ENCODE measurements around the gene SLC25A25. TPM values are rescaled to one million over a fixed set of nuclear protein-coding genes. Genes with fewer than 3 reads are reported as not detected.

The SLC25A25 gene
- total and polyA plus RNA-seq, 2 experiments from 2014 or later: 8.2 to 20.2 TPM

GRCh38 chr9:128122809-128123175 is 54.8 kb downstream of the SLC25A25 start:
- DNase-seq: no peak
- H3F3A ChIP-seq (ENCODE audit: insufficient read depth): no peaks in the 10 kb centered on the region
- H3K4me3 ChIP-seq: no peak overlapping the region
- no peak overlapping the region for H3K4me2 ChIP-seq (ENCODE audit: unreplicated experiment)
- H3K27me3 ChIP-seq (replicated peaks; ENCODE audit: insufficient read depth): no peaks in the 10 kb centered on the region
- 96 to 97% methylated on average over 23 of the region's 24 CpGs for WGBS, 2 experiments (ENCODE audit: low coverage in 1 of 2, low lambda C conversion rate in 2 of 2, missing lambda C conversion rate in 2 of 2)
- peaks cover 29% of the 10 kb centered on the region for H3K79me2 ChIP-seq (ENCODE audit: insufficient read depth)
- H2AFZ ChIP-seq: no peak overlapping the region
- H4K20me1 ChIP-seq (ENCODE audit: insufficient read depth): no peaks in the 10 kb centered on the region; the same call in 1 of the 2 replicates
- no peaks in the 10 kb centered on the region for H3K9me2 ChIP-seq (ENCODE audit: insufficient read depth)
- no peaks in the 10 kb centered on the region for H3K9me3 ChIP-seq (ENCODE audit: low read depth)
- H3K9ac ChIP-seq: no peak overlapping the region
- H3K36me3 ChIP-seq (ENCODE audit: low read depth): no peaks in the 10 kb centered on the region
- in situ Hi-C loops (cut with MboI): no loop called here
- peaks cover 9% of the 10 kb centered on the region; the same call in 1 of the 2 replicates for H3K4me1 ChIP-seq (ENCODE audit: insufficient read depth)
- no peak overlapping the region for H3K27ac ChIP-seq
- TF ChIP-seq EZH2phosphoT487 (IDR thresholded peaks at IDR 0.05; ENCODE audit: insufficient read depth, low read depth) (no peak), EZH2 (IDR thresholded peaks at IDR 0.05; ENCODE audit: insufficient read depth, poor library complexity, severe bottlenecking) (no peak)

GRCh38 chr9:128123451-128124080 is 55.5 kb downstream of the SLC25A25 start:
- H4K20me1 ChIP-seq (ENCODE audit: insufficient read depth): no peaks in the 10 kb centered on the region; the same call in 1 of the 2 replicates
- no peak overlapping the region for H3K27ac ChIP-seq
- no peaks in the 10 kb centered on the region for H3F3A ChIP-seq (ENCODE audit: insufficient read depth)
- no peak overlapping the region for H2AFZ ChIP-seq
- no peak overlapping the region for H3K9ac ChIP-seq
- no peaks in the 10 kb centered on the region for H3K27me3 ChIP-seq (replicated peaks; ENCODE audit: insufficient read depth)
- H3K4me3 ChIP-seq: no peak overlapping the region
- peaks cover 29% of the 10 kb centered on the region for H3K79me2 ChIP-seq (ENCODE audit: insufficient read depth)
- H3K4me1 ChIP-seq (ENCODE audit: insufficient read depth): peaks cover 9% of the 10 kb centered on the region; the same call in 1 of the 2 replicates
- in situ Hi-C loops (cut with MboI): no loop called here
- H3K9me2 ChIP-seq (ENCODE audit: insufficient read depth): no peaks in the 10 kb centered on the region
- no peak for TF ChIP-seq EZH2phosphoT487 (IDR thresholded peaks at IDR 0.05; ENCODE audit: insufficient read depth, low read depth)
- TF ChIP-seq EZH2 (IDR thresholded peaks at IDR 0.05; ENCODE audit: insufficient read depth, poor library complexity, severe bottlenecking): no peak
- no peaks in the 10 kb centered on the region for H3K36me3 ChIP-seq (ENCODE audit: low read depth)
- no peaks in the 10 kb centered on the region for H3K9me3 ChIP-seq (ENCODE audit: low read depth)
- H3K4me2 ChIP-seq (ENCODE audit: unreplicated experiment): no peak overlapping the region
- no peak for DNase-seq
- WGBS, 2 experiments (ENCODE audit: low coverage in 1 of 2, low lambda C conversion rate in 2 of 2, missing lambda C conversion rate in 2 of 2): 84 to 88% methylated on average over 18 to 21 of the region's 21 CpGs

GRCh38 chr9:128124451-128124850 is 56.4 kb downstream of the SLC25A25 start:
- no peak for DNase-seq
- H3K4me2 ChIP-seq (ENCODE audit: unreplicated experiment): no peak overlapping the region
- no peaks in the 10 kb centered on the region for H3K36me3 ChIP-seq (ENCODE audit: low read depth)
- H3K27ac ChIP-seq: no peak overlapping the region
- H3K9ac ChIP-seq: no peak overlapping the region
- no peak overlapping the region for H3K4me3 ChIP-seq
- H3K79me2 ChIP-seq (ENCODE audit: insufficient read depth): peaks cover 29% of the 10 kb centered on the region
- H3F3A ChIP-seq (ENCODE audit: insufficient read depth): no peaks in the 10 kb centered on the region
- no peaks in the 10 kb centered on the region for H3K27me3 ChIP-seq (replicated peaks; ENCODE audit: insufficient read depth)
- TF ChIP-seq EZH2 (IDR thresholded peaks at IDR 0.05; ENCODE audit: insufficient read depth, poor library complexity, severe bottlenecking): no peak
- no peak for TF ChIP-seq EZH2phosphoT487 (IDR thresholded peaks at IDR 0.05; ENCODE audit: insufficient read depth, low read depth)
- H3K9me2 ChIP-seq (ENCODE audit: insufficient read depth): no peaks in the 10 kb centered on the region
- WGBS, 2 experiments (ENCODE audit: low coverage in 1 of 2, low lambda C conversion rate in 2 of 2, missing lambda C conversion rate in 2 of 2): 73 to 80% methylated on average over 8 of the region's 8 CpGs
- in situ Hi-C loops (cut with MboI): no loop called here
- no peak overlapping the region for H2AFZ ChIP-seq
- H3K9me3 ChIP-seq (ENCODE audit: low read depth): no peaks in the 10 kb centered on the region
- peaks cover 9% of the 10 kb centered on the region; the same call in 1 of the 2 replicates for H3K4me1 ChIP-seq (ENCODE audit: insufficient read depth)
- no peaks in the 10 kb centered on the region; the same call in 1 of the 2 replicates for H4K20me1 ChIP-seq (ENCODE audit: insufficient read depth)

GRCh38 chr9:128124873-128125579 is 57.0 kb downstream of the SLC25A25 start:
- Histone ChIP-seq H3K27ac (no peak overlapping the region), H3K9me2 (ENCODE audit: insufficient read depth) (no peaks in the 10 kb centered on the region), H3K4me1 (ENCODE audit: insufficient read depth) (peaks cover 9% of the 10 kb centered on the region; the same call in 1 of the 2 replicates), H3K27me3 (replicated peaks; ENCODE audit: insufficient read depth) (no peaks in the 10 kb centered on the region), H3K36me3 (ENCODE audit: low read depth) (no peaks in the 10 kb centered on the region), H3F3A (ENCODE audit: insufficient read depth) (no peaks in the 10 kb centered on the region), H3K79me2 (ENCODE audit: insufficient read depth) (peaks cover 29% of the 10 kb centered on the region), H4K20me1 (ENCODE audit: insufficient read depth) (no peaks in the 10 kb centered on the region; the same call in 1 of the 2 replicates), H3K9ac (no peak overlapping the region; the same call in 1 of the 2 replicates), H2AFZ (no peak overlapping the region), H3K4me3 (no peak overlapping the region), H3K9me3 (ENCODE audit: low read depth) (no peaks in the 10 kb centered on the region), H3K4me2 (ENCODE audit: unreplicated experiment) (no peak overlapping the region)
- peak; percentile 69 for DNase-seq
- no peak for TF ChIP-seq EZH2phosphoT487 (IDR thresholded peaks at IDR 0.05; ENCODE audit: insufficient read depth, low read depth)
- no peak for TF ChIP-seq EZH2 (IDR thresholded peaks at IDR 0.05; ENCODE audit: insufficient read depth, poor library complexity, severe bottlenecking)
- in situ Hi-C loops (cut with MboI): no loop called here
- WGBS, 2 experiments (ENCODE audit: low coverage in 1 of 2, low lambda C conversion rate in 2 of 2, missing lambda C conversion rate in 2 of 2): 52 to 56% methylated on average over 16 of the region's 16 CpGs
